NOMO-1 (cell line): ENCODE data around the gene AASS.

Source experiments
- DNase-seq, 2 experiments: peaks; one replicate each; lab custom pipeline; 2025; ENCODE audit not compliant: unreplicated experiment in 2 of 2; lab: John Stamatoyannopoulos, UW

Gene AASS

DNA sequence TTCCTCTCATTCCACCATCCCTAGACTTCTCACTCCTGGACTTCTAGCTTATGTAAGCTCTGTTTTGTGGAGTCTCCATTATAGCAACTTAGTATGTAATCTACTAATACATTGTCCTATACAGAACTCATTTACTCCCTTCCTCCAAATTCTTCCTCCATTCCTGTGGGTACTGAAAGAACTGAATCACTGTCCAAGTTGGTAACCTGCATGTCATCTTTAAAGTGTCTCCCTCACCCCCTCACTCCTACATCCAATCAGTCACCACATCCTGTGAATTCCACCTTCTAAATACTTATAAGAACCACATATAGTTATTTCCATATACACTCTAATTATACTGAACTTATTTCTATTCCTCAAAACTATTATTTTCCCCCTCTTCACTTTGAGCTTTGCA is 20.3 kb downstream of the AASS start:
- DNase-seq: no peak

DNA sequence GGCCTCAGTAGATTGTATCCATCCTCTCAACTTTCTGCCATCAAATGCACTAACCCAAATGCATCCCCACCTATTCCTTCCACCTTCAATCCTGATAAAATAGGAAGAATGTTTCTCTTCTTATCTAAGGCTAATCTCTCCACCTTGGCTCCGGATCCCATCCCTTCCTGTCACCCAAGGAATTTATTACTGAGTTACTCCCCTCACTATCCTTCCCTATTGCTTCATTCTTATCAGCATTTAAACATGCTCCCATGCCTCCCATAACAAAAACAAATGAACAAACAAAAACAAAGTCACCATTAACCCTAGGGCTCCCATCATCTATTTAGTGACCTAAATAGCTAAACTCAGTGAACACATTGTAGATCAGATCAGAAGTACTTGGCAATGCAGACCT is 25.3 kb downstream of the AASS start:
- no peak for DNase-seq

- DNase-seq: no peak
These were observed 41.0 kb downstream of the AASS start for GRCh38 chr7:122103064-122103463.

GRCh38 chr7:122100021-122100420 is 44.0 kb downstream of the AASS start:
- no peak for DNase-seq

DNA sequence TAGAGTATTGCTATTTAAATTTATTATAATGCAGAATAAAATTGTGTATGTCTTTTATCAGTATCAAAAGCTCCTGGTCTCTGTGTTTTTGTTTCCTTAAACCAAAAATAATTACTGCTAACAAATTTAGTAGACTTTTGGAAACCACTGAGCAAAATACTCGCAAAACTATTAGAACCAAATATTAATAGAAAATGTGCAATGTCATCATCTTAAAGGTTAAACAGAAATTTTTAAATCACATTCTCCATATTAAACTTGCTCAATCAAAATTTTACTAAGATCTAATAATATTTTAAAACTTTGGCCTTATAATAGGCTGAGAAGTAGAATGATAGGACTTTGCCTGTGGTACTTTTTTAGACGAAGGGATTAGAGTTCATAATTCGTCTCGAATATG is 48.4 kb downstream of the AASS start:
- DNase-seq: no peak

- DNase-seq: no peak
These were observed 49.5 kb downstream of the AASS start for GRCh38 chr7:122094549-122094948.

DNA sequence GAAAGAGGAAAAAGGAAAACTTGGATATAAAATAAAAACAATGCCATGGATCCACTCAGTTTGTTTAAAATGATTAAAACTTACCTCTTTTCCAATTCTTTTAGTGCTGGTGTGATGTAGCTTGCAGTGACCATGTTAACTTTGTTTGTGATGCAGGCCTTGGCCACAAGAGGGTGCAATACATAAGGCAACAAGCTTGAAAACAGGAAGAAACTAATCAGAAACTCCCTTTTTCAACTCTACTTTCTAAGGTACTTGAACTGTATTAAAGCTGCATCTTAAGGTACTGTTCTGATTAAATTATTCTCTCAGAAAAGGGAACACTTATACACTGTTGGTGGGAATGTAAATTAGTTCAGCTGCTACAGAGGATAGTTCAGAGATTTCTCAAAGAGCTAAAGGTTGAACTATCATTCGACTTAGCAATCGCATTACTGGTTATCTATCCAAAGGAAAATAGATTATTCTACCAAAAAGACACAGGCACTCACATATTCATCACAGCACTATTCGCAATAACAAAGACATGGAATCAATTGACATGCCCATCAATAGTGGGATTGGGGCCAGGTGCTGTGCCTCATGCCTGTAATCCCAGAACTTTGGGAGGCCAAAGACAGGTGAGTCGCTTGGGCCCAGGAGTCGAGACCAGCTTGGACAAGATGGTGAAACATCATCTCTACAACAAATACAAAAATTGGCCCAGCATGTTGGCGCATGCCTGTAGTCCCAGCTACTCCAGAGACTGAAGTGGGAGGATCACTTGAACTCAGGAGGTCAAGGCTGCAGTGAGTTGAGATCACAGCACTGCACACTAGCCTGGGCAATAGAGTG is 50.9 kb downstream of the AASS start:
- DNase-seq: peak; percentile 0 to 20

- no peak for DNase-seq
These were observed 61.4 kb downstream of the AASS start for GRCh38 chr7:122082670-122083069.

DNA sequence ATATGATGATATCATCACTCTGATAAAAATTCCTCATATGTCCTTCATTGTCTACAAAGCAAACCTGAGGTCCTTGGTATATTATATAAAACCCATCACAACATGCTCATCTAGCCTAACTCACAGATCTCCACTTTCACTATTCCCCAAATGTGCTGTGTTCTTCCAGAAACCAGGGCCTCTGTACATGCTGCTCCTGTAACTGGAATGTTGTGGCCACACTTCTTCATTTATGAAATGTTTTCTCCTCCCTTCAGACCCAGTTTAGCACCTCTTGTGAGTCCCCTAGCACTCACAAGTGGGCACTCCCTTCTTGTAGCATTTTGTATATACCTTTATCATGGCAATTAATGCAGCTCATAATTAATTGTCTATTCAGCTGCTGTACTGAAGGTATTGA is 61.9 kb downstream of the AASS start:
- DNase-seq: no peak

- no peak for DNase-seq
These were observed 70.4 kb downstream of the AASS start for GRCh38 chr7:122073635-122074034.

GRCh38 chr7:122072924-122073599 is 71.0 kb downstream of the AASS start:
- DNase-seq: no peak

GRCh38 chr7:122072272-122072671 is 71.8 kb downstream of the AASS start:
- DNase-seq: no peak

DNA sequence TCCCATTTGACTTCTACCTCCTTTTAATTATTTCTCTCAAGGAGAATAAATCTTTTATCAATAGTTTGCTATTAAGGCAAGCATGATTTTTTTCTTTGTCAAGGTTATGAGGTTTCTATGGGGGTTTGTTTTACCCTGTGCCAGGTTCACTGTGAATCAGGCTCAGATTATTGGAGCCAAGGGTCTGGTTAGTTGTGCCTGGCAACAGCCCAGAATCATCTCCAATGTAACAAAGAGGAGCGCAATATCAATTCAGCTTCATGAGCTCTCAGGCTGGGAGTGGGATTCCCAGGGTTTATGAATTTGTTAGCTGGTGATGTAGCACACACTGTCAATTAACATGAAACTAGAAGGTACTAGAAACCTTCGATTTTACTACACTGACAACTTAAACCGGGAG is 73.2 kb downstream of the AASS start:
- DNase-seq: no peak

- no peak for DNase-seq
These were observed 74.0 kb downstream of the AASS start for GRCh38 chr7:122070062-122070461.

GRCh38 chr7:122068999-122069398 is 75.0 kb downstream of the AASS start:
- DNase-seq: no peak

DNA sequence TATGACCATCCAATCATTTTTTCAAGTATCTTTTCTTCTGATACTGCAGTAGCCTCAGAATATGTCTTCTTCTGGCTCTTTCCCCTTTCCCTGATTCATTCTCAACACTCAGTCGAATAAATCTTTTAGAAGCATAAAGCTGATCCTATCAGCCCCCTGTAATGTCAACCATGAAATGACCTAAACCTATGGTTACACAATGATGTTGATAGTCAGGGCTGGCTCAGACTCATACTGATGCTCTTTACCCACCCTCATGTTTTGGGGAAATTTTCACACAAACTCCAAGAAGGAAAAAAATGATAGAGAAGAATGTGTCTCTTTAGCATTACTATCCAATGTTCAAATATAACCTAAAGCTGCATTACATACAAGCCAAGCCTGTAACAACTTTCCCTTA is 76.0 kb downstream of the AASS start:
- no peak for DNase-seq

DNA sequence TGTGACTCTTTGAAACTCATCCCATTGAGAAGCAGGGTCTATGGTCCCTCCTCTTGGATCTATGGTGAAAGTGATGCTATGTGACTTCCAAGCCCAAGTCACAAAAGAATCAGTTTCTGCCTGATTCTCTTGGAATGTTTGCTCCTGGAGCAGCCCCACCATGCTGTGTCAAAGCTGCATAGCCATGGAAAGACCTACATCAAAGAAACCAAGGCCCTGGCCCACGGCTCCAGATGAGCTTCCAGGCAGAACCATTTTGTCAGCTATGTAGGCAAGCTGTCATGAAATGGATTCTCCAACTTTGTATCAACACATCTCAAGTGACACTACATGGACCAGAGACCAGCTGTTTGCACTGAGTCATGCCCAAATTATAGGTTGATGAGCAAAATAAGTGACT is 77.0 kb downstream of the AASS start:
- no peak for DNase-seq

DNA sequence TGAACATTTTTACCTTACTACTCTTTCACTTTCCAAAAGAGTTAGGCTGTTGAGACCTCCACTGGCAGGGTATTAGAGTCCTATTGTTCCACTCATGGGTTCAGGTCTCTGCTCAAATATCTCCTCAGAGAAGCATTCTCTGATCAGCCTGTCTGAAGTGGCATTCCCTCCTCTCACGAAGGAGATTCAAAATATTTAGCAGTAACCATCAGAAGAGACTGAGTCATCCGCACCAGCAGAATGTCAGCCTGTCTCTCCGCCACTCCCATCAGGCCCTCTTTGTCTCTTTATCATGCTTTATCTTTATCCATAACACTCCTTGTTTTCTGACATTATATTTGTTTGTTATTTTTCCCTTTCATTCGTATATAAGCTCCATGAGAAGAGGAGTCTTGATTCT is 79.1 kb downstream of the AASS start:
- no peak for DNase-seq

DNA sequence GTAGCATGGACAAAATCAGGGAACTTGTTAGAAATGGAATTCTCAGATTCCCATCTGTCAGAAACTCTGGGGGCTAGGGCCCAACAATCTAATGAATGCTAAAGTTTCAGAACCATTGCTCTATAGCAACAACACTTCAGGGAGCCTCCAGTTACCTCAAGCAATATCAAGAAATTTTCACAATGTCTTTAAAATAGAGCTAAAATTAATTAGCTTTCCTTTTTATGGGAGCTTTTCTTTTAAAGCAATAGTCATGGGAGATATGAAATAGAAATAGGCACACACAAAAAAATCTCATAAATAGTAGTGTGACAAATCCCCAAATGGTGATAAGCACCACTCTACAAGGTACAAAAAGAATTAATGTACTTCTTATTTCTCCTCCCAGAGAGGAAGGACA is 80.9 kb downstream of the AASS start:
- no peak for DNase-seq

DNA sequence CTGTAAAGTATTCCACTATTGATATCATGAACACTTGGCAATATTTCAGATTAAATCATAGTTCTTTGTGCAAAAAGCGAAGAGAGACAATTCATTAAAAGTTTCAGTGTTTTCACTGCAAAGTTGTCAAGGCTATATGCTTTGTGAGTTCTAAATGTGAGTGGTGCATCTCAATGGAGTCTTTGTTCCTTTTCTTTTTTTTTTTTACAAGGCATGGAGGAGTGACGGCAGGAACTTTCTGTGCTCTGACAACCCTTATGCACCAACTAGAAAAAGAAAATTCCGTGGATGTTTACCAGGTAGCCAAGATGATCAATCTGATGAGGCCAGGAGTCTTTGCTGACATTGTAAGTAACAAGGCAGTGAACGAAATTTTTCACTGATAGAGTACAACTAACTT is 84.5 kb downstream of the AASS start:
- DNase-seq: no peak

DNA sequence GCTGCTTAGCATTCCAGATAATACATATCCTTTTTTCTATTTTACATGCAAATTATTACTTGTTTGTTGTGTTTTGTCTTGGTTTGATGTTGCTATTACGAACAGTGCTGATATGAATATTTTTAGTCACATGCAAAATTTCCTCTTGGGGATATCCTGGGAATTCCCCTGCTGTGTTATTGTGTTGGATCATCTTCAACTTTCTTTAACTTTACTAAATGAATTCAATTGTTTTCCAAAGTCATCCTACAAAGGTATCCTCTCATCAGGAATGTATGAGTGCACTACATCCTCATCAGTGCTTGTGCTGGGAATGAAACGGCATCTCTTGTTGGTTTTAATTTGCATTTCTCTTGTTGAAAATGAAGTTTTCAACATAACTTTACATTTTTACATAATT is 87.1 kb downstream of the AASS start:
- no peak for DNase-seq

DNA sequence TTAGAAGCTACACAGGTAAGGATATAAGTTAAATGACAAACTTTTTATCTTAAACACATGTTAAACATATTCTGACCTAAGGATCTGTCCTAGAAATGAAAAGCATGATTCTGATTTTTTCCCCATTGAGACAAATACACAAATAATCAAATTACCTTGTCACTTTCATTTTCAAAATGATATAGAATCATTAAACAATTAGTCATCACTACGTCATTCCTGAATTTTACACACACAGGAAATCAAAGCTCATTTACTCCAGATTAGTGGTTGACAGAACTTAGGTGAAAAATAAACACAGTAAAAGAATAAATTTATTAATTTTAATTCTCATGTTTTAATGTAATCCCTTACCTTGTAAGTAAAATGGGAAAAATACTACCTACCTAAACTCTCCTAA is 89.0 kb downstream of the AASS start:
- no peak for DNase-seq
